Activated CD8-positive, alpha-beta memory T cell treated with anti-CD3 and anti-CD28 coated beads for 48 hours (primary cell): Measurements from ENCODE around the gene SLC6A12.

Experiments used
- DNase-seq, 3 experiments: peaks; one replicate each; pipeline ENCODE4 v3.0.0-alpha.2; 2020; ENCODE audit warnings: low read depth in 2 of 3, low spot score in 2 of 3

The SLC6A12 gene

DNA sequence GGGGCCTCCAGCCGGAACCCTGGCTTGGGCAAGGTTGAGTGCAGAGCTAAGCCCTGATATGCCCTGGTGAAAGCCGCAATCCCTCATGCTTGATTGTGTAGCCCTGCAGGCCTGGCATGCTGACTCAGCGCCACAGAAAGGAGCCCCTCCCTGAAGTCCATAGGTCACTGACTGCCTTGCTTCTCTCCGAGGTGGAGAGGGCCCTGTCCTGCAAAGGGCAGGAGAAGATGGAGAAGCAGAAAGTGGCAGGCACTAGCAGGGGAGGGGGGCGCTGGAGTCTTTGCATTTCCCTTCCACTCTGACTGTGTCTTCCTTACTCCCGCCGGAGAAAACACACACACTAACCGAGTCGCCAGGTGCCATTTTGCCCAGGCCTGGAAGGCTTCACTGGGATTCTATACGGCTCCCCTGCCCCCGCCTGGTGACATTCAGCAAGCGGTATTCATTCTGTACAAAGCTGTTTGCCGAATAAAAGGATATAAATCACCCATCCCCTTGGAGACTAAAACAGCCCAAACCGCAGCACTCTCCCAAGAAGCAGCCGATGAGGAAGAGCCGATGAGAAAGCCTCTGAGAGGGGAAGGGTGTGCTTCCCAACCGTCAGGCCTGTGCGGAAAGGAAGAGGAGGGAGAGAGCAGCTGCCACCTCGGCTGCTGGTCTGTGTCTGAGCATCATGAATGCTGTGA is 69.8 kb downstream of the SLC6A12 start:
- no peak for DNase-seq

DNA sequence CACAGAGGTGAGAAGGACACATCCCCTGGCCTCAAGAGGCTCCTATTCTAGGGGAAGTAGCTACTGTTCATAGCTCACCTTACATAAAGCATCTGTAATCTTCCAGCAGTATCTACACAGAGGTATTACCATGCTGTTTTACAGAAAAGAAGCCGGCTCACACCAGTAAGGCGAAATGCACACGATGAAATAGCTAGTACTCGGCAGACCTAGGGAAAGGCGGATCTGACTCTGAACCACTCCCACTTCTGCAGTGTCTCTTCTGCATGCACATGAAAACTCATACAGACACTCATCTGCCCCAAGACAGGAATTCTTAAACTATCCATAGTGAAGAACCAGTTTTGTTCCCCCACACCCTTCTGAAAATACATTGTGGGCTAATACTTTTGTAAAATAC is 73.8 kb downstream of the SLC6A12 start:
- DNase-seq: no peak
